NCI-H69 (cell line): ENCODE data around the gene SMCHD1.
"Not testable (repeated sequence)": the region's sequence is repeated elsewhere in the genome, so short reads cannot be mapped to it uniquely, and the experiment has no call there.

Experiments used
- DNase-seq: peaks from one replicate; lab custom pipeline; 2025; lab: John Stamatoyannopoulos, UW

Gene SMCHD1

GRCh38 chr18:2852460-2852859 is 196.9 kb downstream of the SMCHD1 start:
- DNase-seq: not testable (repeated sequence)

GRCh38 chr18:2853173-2853925 is 197.8 kb downstream of the SMCHD1 start:
- DNase-seq: no peak

GRCh38 chr18:2853926-2854664 is 198.6 kb downstream of the SMCHD1 start:
- no peak for DNase-seq
